ENCODE measurements around the gene RNF111. TPM values are rescaled to one million over a fixed set of nuclear protein-coding genes. Genes with fewer than 3 reads are reported as not detected.
A peak's percentile ranks its signal among the peaks of the same experiment; 100 is the strongest.

The RNF111 gene
- total and polyA plus RNA-seq, 9 of the 15 experiments (the other 6 are each of a cell fraction or from before 2014, with no cell fraction given): 7.9 to 26.0 (median 14.4) TPM

- POLR2A ChIA-PET: interaction anchor here (1.1 kb wide), 1 partner anchor 20 kb away, joined by 3 read pairs; no protein-coding TSS in a partner anchor
- H3K9ac ChIP-seq (ENCODE audit: insufficient read depth in 1 of 2, low read depth in 2 of 2, low read length in 2 of 2): no peak overlapping the region
- H3K36me3 ChIP-seq (ENCODE audit: control insufficient read depth, insufficient read depth, low read length): no peaks in the 10 kb centered on the region
- peaks cover 33% of the 10 kb centered on the region for H3K79me2 ChIP-seq (ENCODE audit: control insufficient read depth, insufficient read depth, low read length)
- H4K20me1 ChIP-seq (replicated peaks; ENCODE audit: control insufficient read depth, insufficient read depth, low read length): peaks cover 14% of the 10 kb centered on the region
- H3K27ac ChIP-seq (ENCODE audit: extremely low read depth, low read depth, low read length): no peak overlapping the region
- CTCF ChIA-PET (ENCODE audit: low intra/inter-chr PET ratio): no interaction called here
- intact Hi-C loops (cut with micrococcal nuclease) (loop anchor here (5.0 kb wide), 2 partner anchors 72 to 122 kb away; partner anchors contain the start of gene CCNB2), in situ Hi-C loops (cut with MboI) (no loop called here)
- H3K4me3 ChIP-seq: no peak overlapping the region
- H3K4me1 ChIP-seq (replicated peaks in 1 of 2; ENCODE audit: control insufficient read depth in 2 of 2, insufficient read depth in 2 of 2, low read length in 2 of 2): peaks cover 0 to 3% of the 10 kb centered on the region in 2 experiments; a peak in 1 of 5 replicates
- H3K9me3 ChIP-seq (replicated peaks; ENCODE audit: control insufficient read depth, insufficient read depth, low read depth, low read length): no peaks in the 10 kb centered on the region
- H3K27me3 ChIP-seq (ENCODE audit: control insufficient read depth in 2 of 2, insufficient read depth in 2 of 2, low read length in 2 of 2): no peaks in the 10 kb centered on the region; a peak in 1 of 5 replicates
- ATAC-seq (no peak), DNase-seq (ENCODE audit: extremely low read depth in 1 of 4, low spot score in 3 of 4) (peak in 2 of 4 experiments; percentile 17 to 21), FAIRE-seq (no peak)
- no peak overlapping the region for H2AFZ ChIP-seq (ENCODE audit: low read depth, low read length)
- BruUV-seq (replicated peaks): no TSS peak
- TF ChIP-seq ETV1 (tag; conservative IDR thresholded peaks at IDR 0.05; ENCODE audit: low read depth) (0 out of 2 replicates have a peak, but pooled peaks have one; percentile 17), SOX6 (IDR thresholded peaks at IDR 0.05) (no peak)
- 5% methylated on average over 4 of the region's 4 CpGs for WGBS (ENCODE audit: insufficient coverage, low coverage, missing lambda C conversion rate)
- no peak overlapping the region for H3K4me2 ChIP-seq (ENCODE audit: insufficient read depth, low read length)
- no peaks in the 10 kb centered on the region for H3K9me1 ChIP-seq (ENCODE audit: control insufficient read depth, insufficient read depth, low read length)
These were observed 2.0 kb upstream of the RNF111 start for GRCh38 chr15:58985443-58985842.

- POLR2A ChIA-PET: interaction anchor here (0.7 to 1.4 kb wide), 4 partner anchors 9 to 1031 kb away, joined by 3 to 6 read pairs (median 4); no protein-coding TSS in a partner anchor
- no peak for TF ChIP-seq ZHX1 (conservative IDR thresholded peaks at IDR 0.05; ENCODE audit: low read length)
- no peak for TF ChIP-seq ELF1 (tag; IDR thresholded peaks at IDR 0.05)
- TF ChIP-seq PBX2 (CRISPR knock-in tag; IDR thresholded peaks at IDR 0.05; ENCODE audit: low read depth): no peak
- 0 out of 2 replicates have a peak, but pooled peaks have one; percentile 8 for TF ChIP-seq PBX2 (tag; conservative IDR thresholded peaks at IDR 0.05; ENCODE audit: low read depth)
- TF ChIP-seq ZNF589 (CRISPR knock-in tag; IDR thresholded peaks at IDR 0.05; ENCODE audit: low read depth): no peak
- no peak for TF ChIP-seq MTA1 (IDR thresholded peaks at IDR 0.05; ENCODE audit: borderline replicate concordance)
- no peak for TF ChIP-seq ZNF695 (CRISPR knock-in tag; IDR thresholded peaks at IDR 0.05)
- peak; percentile 30; the same call in 1 of the 2 replicates for TF ChIP-seq CEBPB (tag; IDR thresholded peaks at IDR 0.05)
These were observed 427 bp upstream of the RNF111 start for GRCh38 chr15:58987036-58987435.

More at GRCh38 chr15:58987036-58987435, 427 bp upstream of the RNF111 start:
- in situ Hi-C loops (cut with MboI) (no loop called here), intact Hi-C loops (cut with micrococcal nuclease) (loop anchor here (5.0 kb wide), 2 partner anchors 70 to 120 kb away; partner anchors contain the start of gene CCNB2)
- Histone ChIP-seq H3K36me3 (ENCODE audit: control insufficient read depth, insufficient read depth, low read length) (peaks cover 13% of the 10 kb centered on the region), H3K27ac (ENCODE audit: extremely low read depth, low read depth, low read length) (peak overlapping the region; percentile 97), H3K79me2 (ENCODE audit: control insufficient read depth, insufficient read depth, low read length) (peaks cover 48% of the 10 kb centered on the region), H3K4me3 (peak overlapping the region; percentile 96), H2AFZ (ENCODE audit: low read depth, low read length) (peak overlapping the region; percentile 99), H3K9me1 (ENCODE audit: control insufficient read depth, insufficient read depth, low read length) (no peaks in the 10 kb centered on the region), H4K20me1 (replicated peaks; ENCODE audit: control insufficient read depth, insufficient read depth, low read length) (peaks cover 14% of the 10 kb centered on the region), H3K27me3 (ENCODE audit: control insufficient read depth in 2 of 2, insufficient read depth in 2 of 2, low read length in 2 of 2) (no peaks in the 10 kb centered on the region; a peak in 1 of 5 replicates), H3K9ac (ENCODE audit: insufficient read depth in 1 of 2, low read depth in 2 of 2, low read length in 2 of 2) (peak overlapping the region in 1 of 2 experiments; percentile 93; a peak in 2 of 4 replicates), H3K4me2 (ENCODE audit: insufficient read depth, low read length) (peak overlapping the region; percentile 98), H3K9me3 (replicated peaks; ENCODE audit: control insufficient read depth, insufficient read depth, low read depth, low read length) (no peaks in the 10 kb centered on the region), H3K4me1 (replicated peaks in 1 of 2; ENCODE audit: control insufficient read depth in 2 of 2, insufficient read depth in 2 of 2, low read length in 2 of 2) (peaks cover 2 to 7% of the 10 kb centered on the region in 2 experiments; a peak in 3 of 5 replicates)
- no TSS peak for BruUV-seq (replicated peaks)
- ATAC-seq (no peak), DNase-seq (ENCODE audit: extremely low read depth in 1 of 4, low spot score in 3 of 4) (peak in 3 of 4 experiments; percentile 16 to 28 (median 25)), FAIRE-seq (no peak)
- CTCF ChIA-PET (ENCODE audit: low intra/inter-chr PET ratio): no interaction called here
- WGBS (ENCODE audit: insufficient coverage, low coverage, missing lambda C conversion rate): 2% methylated on average over 9 of the region's 9 CpGs

Measured in K562 (cell line).